ENCODE results near the gene PI3. TPM values are rescaled to one million over a fixed set of nuclear protein-coding genes. Genes with fewer than 3 reads are reported as not detected.

PI3 gene
- total and polyA plus RNA-seq, 12 donors, result 0.57 to 1.9 (median 0.67) TPM; not detected in 9

DNA sequence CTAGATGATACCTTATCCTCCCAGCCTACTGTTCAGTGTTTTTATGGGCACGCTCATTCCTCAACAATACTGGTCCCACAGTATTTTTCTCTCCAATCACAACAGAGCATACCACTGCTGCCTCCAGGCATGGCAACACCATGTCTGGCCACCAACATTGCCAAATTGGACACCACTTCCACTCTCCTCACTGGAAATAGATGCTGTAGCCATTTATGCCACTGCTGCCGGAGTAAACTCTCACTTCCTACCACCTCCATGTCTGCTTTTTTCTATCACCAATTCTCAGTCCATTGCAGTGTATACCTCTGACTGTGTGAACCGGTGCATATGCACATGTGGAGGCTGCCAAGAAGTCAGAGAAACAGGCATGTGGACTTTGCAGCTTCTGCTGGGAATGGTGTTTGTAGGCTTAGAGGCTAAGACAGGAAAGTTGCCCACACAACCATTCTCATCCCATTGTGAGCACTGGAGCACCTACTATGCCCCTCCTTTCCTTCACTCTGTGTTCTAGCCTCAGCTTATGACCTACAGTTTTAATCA is 14.4 kb downstream of the PI3 start:
- Histone ChIP-seq H3K4me3 (no peak overlapping the region), H3K27ac (no peak overlapping the region), H3K36me3 (no peaks in the 10 kb centered on the region), H3K4me1 (no peaks in the 10 kb centered on the region), H3K27me3 (peaks cover 0 to 21% (median 0%) of the 10 kb centered on the region in 7 donors), H3K9me3 (no peaks in the 10 kb centered on the region)
- no peak for ATAC-seq
- no peak for DNase-seq
- intact Hi-C loops (cut with DNase I), result no loop called here
- 89 to 90% methylated on average over 3 of the region's 3 CpGs for WGBS, 2 donors
- TF ChIP-seq, protein P1, sequence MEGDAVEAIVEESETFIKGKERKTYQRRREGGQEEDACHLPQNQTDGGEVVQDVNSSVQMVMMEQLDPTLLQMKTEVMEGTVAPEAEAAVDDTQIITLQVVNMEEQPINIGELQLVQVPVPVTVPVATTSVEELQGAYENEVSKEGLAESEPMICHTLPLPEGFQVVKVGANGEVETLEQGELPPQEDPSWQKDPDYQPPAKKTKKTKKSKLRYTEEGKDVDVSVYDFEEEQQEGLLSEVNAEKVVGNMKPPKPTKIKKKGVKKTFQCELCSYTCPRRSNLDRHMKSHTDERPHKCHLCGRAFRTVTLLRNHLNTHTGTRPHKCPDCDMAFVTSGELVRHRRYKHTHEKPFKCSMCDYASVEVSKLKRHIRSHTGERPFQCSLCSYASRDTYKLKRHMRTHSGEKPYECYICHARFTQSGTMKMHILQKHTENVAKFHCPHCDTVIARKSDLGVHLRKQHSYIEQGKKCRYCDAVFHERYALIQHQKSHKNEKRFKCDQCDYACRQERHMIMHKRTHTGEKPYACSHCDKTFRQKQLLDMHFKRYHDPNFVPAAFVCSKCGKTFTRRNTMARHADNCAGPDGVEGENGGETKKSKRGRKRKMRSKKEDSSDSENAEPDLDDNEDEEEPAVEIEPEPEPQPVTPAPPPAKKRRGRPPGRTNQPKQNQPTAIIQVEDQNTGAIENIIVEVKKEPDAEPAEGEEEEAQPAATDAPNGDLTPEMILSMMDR (IDR thresholded peaks at IDR 0.05), result no peak

DNA sequence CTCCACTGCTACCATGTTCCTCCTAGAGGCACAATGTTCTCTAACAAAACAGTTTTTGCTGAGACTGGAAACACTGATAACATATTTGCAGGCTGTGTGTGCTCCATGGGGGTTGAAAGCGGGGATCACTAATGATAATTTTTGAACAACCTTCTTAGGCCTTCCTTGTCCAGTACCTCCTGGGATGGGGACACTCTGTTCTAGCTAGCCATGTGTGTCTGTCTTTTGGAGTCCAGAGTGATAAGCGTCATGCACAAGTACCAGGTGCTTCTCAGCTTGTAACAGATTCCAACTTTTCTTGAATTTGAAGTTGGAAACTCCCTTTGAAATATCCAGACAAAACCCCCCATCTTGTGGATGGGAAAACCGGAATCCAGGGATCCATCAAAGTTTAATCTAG is 15.2 kb downstream of the PI3 start:
- ATAC-seq (no peak), DNase-seq (no peak)
- Histone ChIP-seq H3K27ac (no peak overlapping the region), H3K9me3 (no peaks in the 10 kb centered on the region), H3K36me3 (no peaks in the 10 kb centered on the region), H3K4me1 (no peaks in the 10 kb centered on the region), H3K27me3 (peaks cover 0 to 21% (median 0%) of the 10 kb centered on the region in 7 donors), H3K4me3 (no peak overlapping the region)
- TF ChIP-seq, protein P1 (IDR thresholded peaks at IDR 0.05), result no peak
- intact Hi-C loops (cut with DNase I), result no loop called here
- WGBS, 2 donors, result 77 to 78% methylated on average over 3 of the region's 3 CpGs

DNA sequence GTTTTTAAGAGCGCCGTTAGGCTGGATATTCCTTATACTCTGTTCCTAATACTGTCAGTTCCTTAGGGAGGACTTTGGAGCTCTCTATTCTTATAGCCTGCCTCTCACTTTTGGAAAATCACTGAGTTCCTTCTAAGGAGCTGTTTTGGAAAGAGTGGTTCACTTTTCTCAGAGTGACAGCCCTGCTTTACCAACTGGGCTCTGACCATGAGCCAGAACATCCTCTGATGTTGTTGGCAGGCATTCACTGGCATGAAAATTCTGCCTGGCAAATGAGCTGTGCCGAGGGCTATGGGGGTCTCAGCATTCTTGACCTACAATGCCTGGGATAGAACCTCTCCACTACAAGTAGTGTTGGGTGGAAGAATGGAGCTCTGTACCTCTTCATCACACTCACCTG is 17.2 kb downstream of the PI3 start:
- Histone ChIP-seq H3K4me3 (no peak overlapping the region), H3K36me3 (no peaks in the 10 kb centered on the region), H3K27me3 (peaks cover 0 to 21% (median 0%) of the 10 kb centered on the region in 7 donors), H3K27ac (no peak overlapping the region), H3K9me3 (peaks cover 0 to 4% (median 0%) of the 10 kb centered on the region in 11 donors), H3K4me1 (no peaks in the 10 kb centered on the region)
- DNase-seq, result no peak
- intact Hi-C loops (cut with DNase I), result no loop called here
- WGBS, 2 donors, result 88% methylated on average over 3 of the region's 3 CpGs
- no peak for ATAC-seq
- TF ChIP-seq, protein P1 (IDR thresholded peaks at IDR 0.05), result no peak

DNA sequence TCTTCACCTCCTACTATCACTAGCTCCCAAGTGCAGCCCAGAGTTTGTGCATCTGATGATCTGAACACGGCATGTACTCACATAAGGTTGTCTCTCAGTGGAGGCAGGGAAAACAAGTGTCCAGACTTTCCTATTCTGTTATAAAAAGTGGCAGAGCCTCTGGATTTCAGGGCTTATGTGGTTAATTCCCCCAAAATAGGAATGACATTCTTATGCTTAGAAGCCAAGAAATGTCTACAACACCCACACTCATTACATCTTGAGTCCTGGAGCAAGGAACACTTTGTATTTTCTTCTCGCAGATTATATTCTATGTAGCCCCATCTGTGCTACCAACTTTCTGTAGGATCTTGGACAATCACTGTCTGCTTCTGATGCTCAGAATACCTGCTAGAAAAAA is 18.6 kb downstream of the PI3 start:
- 81 to 88% methylated on average over 2 of the region's 2 CpGs for WGBS, 2 donors
- ATAC-seq, result no peak
- Histone ChIP-seq H3K9me3 (peaks cover 0 to 7% (median 0%) of the 10 kb centered on the region in 11 donors), H3K27ac (no peak overlapping the region), H3K4me3 (no peak overlapping the region), H3K27me3 (peaks cover 0 to 23% (median 0%) of the 10 kb centered on the region in 7 donors), H3K4me1 (no peaks in the 10 kb centered on the region), H3K36me3 (no peaks in the 10 kb centered on the region)
- DNase-seq, result no peak
- intact Hi-C loops (cut with DNase I), result no loop called here
- TF ChIP-seq, protein P1 (IDR thresholded peaks at IDR 0.05), result no peak

Measured in heart right ventricle (tissue), 16 donors.